HG03469 (cell line): ENCODE measurements around the gene COPS4.
"Not testable (repeated sequence)": the region's sequence is repeated elsewhere in the genome, so short reads cannot be mapped to it uniquely, and the experiment has no call there.

Source experiments
- ATAC-seq: cut with Tn5 transposase; IDR thresholded peaks from one replicate; pipeline ENCODE4 v1.9.1; 2021; ENCODE audit warnings: mild to moderate bottlenecking, moderate library complexity, moderate number of reproducible peaks; ENCODE audit not compliant: unreplicated experiment

COPS4 gene

GRCh38 chr4:83034630-83035494, at the start of gene COPS4:
Gene COPS4, plus strand, starts transcription at chr4:83035183. Its CDS starts 42 bp downstream, at chr4:83035225.
- ATAC-seq = peak; percentile 96

DNA sequence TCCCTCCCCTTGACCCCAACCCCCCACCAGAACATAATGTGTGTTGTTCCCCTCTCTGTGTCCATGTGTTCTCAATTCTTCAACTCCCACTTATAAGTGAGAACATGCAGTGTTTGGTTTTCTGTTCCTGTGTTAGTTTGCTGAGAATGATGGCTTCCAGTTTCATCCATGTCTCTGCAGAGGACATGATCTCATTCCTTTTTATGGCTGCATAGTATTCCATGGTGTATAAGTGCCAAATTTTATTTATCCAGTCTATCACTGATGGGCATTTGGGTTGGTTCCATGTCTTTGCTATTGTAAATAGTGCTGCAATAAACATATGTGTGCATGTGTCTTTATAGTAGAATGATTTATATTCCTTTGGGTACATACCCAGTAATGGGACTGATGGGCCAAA, 47.5 kb upstream of the COPS4 start:
- not testable (repeated sequence) for ATAC-seq

GRCh38 chr4:82988323-82988832, 46.6 kb upstream of the COPS4 start:
- ATAC-seq = no peak

GRCh38 chr4:82989575-82990429, 45.2 kb upstream of the COPS4 start:
- peak; percentile 89 for ATAC-seq

GRCh38 chr4:82994834-82995233, 40.1 kb upstream of the COPS4 start:
- ATAC-seq = no peak

DNA sequence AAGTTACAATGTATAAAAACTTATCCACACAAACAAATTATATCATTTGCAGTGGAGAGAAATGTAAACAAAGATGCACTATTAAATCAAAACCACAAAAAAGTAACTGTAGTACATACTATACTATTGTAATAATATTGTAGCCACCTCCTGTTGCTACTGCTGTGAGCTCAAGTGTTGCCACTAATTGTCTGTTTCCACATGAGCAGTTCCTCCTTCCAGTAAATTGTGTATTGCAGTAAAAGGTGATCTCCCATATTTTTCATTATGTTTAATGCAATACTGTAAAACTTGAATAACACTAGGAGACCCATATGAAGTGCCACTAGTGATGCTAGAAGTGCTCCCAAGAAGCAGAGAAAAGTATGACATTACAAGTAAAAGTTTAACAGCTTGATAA, 36.1 kb upstream of the COPS4 start:
- no peak for ATAC-seq

GRCh38 chr4:83002329-83002728, 32.7 kb upstream of the COPS4 start:
- ATAC-seq = no peak

DNA sequence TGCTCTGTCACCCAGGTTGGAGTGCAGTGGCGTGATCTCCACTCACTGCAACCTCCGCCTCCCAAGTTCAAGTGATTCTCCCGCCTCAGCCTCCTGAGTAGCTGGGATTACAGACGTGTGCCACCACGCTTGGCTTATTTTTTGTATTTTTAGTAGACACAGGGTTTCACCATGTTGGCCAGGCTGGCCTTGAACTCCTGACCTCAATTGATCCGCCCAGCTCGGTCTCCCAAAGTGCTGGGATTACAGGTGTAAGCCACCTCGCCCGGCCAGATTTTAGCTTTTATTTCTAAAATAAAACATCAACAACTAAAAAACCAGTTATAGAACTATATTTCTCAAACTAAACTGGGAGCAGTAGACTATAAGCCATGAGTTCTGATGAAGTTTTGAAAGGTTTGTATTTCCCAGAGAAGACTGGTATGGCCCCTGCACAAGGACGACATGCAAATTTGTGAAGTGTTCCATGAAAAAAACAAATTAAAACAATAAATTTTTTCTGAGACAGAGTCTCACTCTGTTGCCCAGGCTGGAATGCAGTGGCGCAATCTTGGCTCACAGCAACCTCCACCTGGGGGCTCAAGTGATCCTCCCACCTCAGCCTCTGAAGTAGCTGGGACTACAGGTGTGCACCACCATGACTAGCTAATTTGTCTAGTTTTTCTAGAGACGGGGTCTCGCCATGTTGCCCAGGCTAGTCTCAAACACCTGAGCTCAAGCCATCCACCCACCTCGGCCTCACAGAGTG, 31.8 kb upstream of the COPS4 start:
- ATAC-seq = not testable (repeated sequence)

DNA sequence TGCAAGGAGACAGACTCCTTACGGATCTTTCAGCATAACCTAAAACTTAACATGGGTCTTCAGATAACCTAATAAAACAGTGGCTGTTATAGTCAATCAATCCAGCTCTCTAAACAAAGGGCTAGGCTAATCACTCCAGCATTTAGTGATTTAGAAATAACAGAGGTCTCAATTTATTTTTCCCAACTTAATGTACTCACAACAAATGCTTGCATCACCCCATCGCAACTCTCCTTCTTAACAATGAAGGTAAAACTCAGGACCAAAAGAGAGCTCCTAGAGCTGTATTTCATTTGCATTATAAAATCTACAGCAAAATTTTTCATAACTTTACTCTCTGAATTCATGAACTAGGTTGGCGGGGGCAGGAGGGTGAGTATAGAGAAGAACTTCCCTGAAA, 25.5 kb upstream of the COPS4 start:
- no peak for ATAC-seq

DNA sequence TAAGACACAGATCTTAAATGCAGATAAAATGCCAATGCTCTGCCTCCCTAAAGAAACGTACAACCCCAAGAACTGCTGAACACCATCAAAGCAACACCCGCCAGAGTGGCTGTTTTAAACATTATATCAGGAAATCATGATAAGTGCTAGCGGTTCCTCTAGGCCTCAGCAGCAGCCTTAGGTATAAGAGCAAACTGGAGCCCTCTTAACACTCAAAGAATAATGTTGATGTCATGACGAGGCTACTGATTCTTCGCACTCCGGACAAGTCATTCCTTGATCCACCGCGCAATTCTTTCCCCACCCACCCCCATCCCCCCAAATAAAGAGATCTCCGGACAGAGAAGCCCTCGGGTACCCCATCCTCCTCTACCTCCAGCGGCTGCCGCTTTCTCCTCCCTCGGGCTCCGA, 24.9 kb upstream of the COPS4 start:
- no peak for ATAC-seq

DNA sequence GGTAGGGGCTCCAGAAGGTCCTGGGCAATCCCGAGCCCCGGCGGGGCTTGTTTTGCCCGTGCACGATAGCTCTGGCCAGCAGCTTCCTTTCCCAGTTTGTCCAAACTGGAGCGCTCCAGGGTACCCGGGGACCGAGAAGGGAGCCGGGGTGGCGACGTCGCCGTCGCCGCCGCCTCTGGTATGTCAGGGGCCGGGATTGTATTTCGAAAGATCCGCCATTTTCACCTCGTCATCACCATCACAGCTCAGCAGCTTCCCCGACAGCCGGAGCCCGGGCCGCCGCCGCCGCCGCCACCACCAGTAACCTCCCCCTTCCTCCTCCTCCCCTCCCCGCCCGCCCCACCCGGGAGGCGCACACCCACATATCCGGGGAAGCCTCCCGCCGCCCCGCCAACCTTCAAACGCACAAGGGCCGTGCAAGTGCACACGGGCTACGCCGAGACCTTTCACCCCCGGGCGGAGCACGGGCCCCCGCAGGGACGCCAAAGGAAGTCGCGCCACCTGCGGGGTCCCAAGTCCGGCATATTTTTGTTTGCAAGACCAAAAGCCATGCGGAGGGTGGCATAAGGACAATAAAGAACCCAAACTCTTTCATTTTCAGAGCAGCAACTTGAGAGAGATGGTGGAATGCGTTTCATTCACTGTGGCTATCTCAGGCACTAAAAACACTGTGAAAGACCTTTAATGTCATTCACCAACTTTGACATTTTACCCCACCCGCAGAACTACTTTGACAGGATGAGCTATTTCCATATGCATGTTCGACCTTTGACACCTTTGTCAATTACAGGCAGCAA, 24.3 kb upstream of the COPS4 start, which contains the start of gene LIN54:
Gene LIN54, minus strand, starts transcription at position 302 of the 797 bp plus-strand sequence. CDS start 25,979 bp downstream, outside the sequence.
- no peak for ATAC-seq

- no peak for ATAC-seq
These were observed 23.2 kb upstream of the COPS4 start for GRCh38 chr4:83011689-83012199.

GRCh38 chr4:83012200-83012686, 22.7 kb upstream of the COPS4 start:
- ATAC-seq = no peak

GRCh38 chr4:83012687-83013419, 22.1 kb upstream of the COPS4 start:
- ATAC-seq = peak; percentile 77

DNA sequence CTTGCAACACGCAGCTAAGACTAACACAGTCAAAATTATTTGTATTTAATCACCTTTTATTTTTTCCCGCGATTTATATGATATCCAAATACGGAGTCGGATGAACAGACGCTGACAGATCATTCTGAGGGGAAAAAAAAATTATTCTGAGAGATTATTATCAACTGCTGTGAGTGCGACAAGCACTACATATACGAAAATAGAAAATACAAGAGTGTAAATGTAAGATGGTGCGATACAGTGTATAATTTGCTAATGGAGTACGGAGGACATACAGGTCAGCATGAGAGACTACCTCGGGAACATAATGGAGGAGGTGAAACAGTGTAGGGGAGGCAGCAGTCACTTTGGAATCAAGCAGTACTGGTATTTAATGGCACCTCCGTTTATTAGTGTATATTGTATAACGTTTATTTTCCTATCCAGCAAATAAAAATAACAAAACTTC, 21.5 kb upstream of the COPS4 start:
- no peak for ATAC-seq

- ATAC-seq = no peak
These were observed 21.1 kb upstream of the COPS4 start for GRCh38 chr4:83013902-83014301.

DNA sequence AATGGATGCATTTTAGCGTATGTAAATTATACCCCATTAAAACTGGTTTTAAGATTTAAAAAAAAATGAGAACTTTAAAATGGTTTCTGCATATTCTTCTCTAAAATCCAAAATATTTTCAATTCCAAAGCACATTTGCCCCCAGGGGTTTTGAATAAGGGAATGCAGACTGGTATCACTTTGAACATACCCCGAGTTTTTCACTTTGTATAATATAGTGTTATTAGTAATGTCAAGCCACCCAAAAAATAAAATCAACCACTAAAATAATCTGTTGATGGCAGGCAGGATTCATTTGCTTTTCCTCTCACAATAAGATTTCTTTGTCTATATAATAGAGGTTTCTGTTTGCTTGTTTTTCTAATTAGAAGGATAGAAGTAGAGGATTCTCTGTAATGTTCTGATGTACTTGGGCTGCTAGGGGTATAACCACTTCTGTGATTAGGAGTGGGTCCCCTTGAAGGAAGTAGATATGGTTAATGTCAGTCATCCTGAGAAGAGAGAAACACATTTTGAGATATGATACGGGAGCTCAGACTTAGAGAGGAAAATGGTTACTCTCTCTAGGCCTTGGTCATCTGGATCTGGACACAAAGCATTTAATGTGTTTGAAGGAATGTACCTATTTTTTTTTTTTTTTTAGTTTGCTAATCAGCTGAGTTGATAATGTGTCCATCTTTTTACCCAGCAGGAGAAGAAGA, 15.0 kb upstream of the COPS4 start:
- ATAC-seq = peak; percentile 83
